AG04450 (cell line): ENCODE measurements around the gene ABLIM2. TPM values are rescaled to one million over a fixed set of nuclear protein-coding genes. Genes with fewer than 3 reads are reported as not detected.

Experiments
- CTCF ChIA-PET: fragments of 300-600, 350-600 bp; formaldehyde crosslinking; extraction: SDS; loops from one replicate; lab custom pipeline; 2022; ENCODE audit warnings: antibody characterized with exemption, inconsistent platforms; lab: Charles Lee
- POLR2A ChIA-PET: fragments of 350-600 bp; formaldehyde crosslinking; extraction: SDS; loops from one replicate; lab custom pipeline; 2021; ENCODE audit warnings: antibody characterized with exemption, inconsistent platforms; lab: Yijun Ruan, JAX
- DNase-seq: peaks from one replicate; pipeline ENCODE4 v3.0.0-alpha.2; 2011; ENCODE audit warnings: low read depth, low spot score
- H3K27ac ChIP-seq: one replicate; pipeline ENCODE4 v1.5.1; 2012; ENCODE audit warnings: low read depth, low read length, control low read depth
- H3K27me3 ChIP-seq: one replicate; pipeline ENCODE4 v1.6.0; 2012; ENCODE audit warnings: low read length; ENCODE audit not compliant: control insufficient read depth, insufficient read depth
- H3K4me3 ChIP-seq: 2 replicates; pipeline ENCODE4 v1.5.1; 2011; ENCODE audit warnings: mild to moderate bottlenecking, low read depth, low read length, control low read depth
- H3K9me3 ChIP-seq: 2 replicates; pipeline ENCODE4 v1.5.1; 2012; ENCODE audit warnings: low read length; ENCODE audit not compliant: control insufficient read depth, insufficient read depth
- polyA plus RNA-seq: library from polyadenylated mRNA; depleted of rRNA; stranded (reverse); fragments of >200 nt; gene quantifications from 2 replicates; pipeline ENCODE4 v1.2.3, GENCODE V29; 2011
- TF ChIP-seq, protein P1 (sequence below): IDR thresholded peaks from 2 replicates; pipeline ENCODE4 v1.5.1; 2011; ENCODE audit warnings: low read depth, low read length, control low read depth, inconsistent platforms

ABLIM2 gene
- polyA plus RNA-seq, 1 experiment = not detected

- Histone ChIP-seq H3K27ac (no peak overlapping the region), H3K9me3 (no peaks in the 10 kb centered on the region), H3K4me3 (no peak overlapping the region), H3K27me3 (peaks cover 36% of the 10 kb centered on the region)
- ChIA-PET POLR2A (no interaction called here), CTCF (interaction anchor here (0.6 kb wide), 1 partner anchor 1184 kb away, joined by 3 read pairs; no protein-coding TSS in a partner anchor)
- TF ChIP-seq, protein P1, sequence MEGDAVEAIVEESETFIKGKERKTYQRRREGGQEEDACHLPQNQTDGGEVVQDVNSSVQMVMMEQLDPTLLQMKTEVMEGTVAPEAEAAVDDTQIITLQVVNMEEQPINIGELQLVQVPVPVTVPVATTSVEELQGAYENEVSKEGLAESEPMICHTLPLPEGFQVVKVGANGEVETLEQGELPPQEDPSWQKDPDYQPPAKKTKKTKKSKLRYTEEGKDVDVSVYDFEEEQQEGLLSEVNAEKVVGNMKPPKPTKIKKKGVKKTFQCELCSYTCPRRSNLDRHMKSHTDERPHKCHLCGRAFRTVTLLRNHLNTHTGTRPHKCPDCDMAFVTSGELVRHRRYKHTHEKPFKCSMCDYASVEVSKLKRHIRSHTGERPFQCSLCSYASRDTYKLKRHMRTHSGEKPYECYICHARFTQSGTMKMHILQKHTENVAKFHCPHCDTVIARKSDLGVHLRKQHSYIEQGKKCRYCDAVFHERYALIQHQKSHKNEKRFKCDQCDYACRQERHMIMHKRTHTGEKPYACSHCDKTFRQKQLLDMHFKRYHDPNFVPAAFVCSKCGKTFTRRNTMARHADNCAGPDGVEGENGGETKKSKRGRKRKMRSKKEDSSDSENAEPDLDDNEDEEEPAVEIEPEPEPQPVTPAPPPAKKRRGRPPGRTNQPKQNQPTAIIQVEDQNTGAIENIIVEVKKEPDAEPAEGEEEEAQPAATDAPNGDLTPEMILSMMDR = no peak
- DNase-seq = no peak
These were observed 26.8 kb downstream of the ABLIM2 start for GRCh38 chr4:8131826-8132225.

- Histone ChIP-seq H3K9me3 (no peaks in the 10 kb centered on the region), H3K27ac (no peak overlapping the region), H3K27me3 (peaks cover 36% of the 10 kb centered on the region), H3K4me3 (no peak overlapping the region)
- TF ChIP-seq, protein P1 = no peak
- ChIA-PET POLR2A (no interaction called here), CTCF (no interaction called here)
- no peak for DNase-seq
These were observed 27.4 kb downstream of the ABLIM2 start for GRCh38 chr4:8131210-8131609.

GRCh38 chr4:8130346-8131066, 28.1 kb downstream of the ABLIM2 start:
- TF ChIP-seq, protein P1 = no peak
- H3K4me3 ChIP-seq = no peak overlapping the region
- ChIA-PET CTCF (no interaction called here), POLR2A (no interaction called here)
- no peak for DNase-seq
- H3K9me3 ChIP-seq = no peaks in the 10 kb centered on the region
- H3K27ac ChIP-seq = no peak overlapping the region
- peaks cover 36% of the 10 kb centered on the region for H3K27me3 ChIP-seq

DNA sequence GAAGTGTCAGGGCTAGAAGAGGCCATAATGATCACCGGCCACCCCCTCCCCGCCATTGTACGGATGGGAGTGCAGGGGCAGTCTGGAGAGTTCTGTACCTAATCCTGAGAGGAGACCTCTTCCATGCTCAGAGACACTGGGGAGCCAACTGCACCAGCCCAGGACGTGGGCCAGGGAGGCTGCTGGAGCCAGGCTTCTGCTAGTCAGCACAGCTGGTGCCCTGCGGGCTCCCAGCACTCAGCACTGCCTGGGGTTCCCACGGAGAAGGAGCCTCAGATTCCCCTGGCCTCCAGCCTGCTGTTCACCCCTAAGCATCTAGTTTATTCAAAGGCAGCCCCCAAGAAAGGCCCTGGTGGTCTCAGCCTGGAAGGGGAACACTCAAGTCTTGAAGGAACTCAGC, 28.8 kb downstream of the ABLIM2 start:
- H3K27ac ChIP-seq = no peak overlapping the region
- no peaks in the 10 kb centered on the region for H3K9me3 ChIP-seq
- TF ChIP-seq, protein P1 = no peak
- DNase-seq = no peak
- no peak overlapping the region for H3K4me3 ChIP-seq
- ChIA-PET CTCF (no interaction called here), POLR2A (no interaction called here)
- H3K27me3 ChIP-seq = peaks cover 34% of the 10 kb centered on the region

- Histone ChIP-seq H3K27me3 (peaks cover 32% of the 10 kb centered on the region), H3K9me3 (no peaks in the 10 kb centered on the region), H3K4me3 (no peak overlapping the region), H3K27ac (no peak overlapping the region)
- POLR2A ChIA-PET = no interaction called here
- CTCF ChIA-PET = no interaction called here
- no peak for DNase-seq
- TF ChIP-seq, protein P1 = no peak
These were observed 29.5 kb downstream of the ABLIM2 start for GRCh38 chr4:8129136-8129535.
